SJCRH30 (cell line): ENCODE results near the gene TAF9. TPM values are rescaled to one million over a fixed set of nuclear protein-coding genes. Genes with fewer than 3 reads are reported as not detected.
A peak's percentile ranks its signal among the peaks of the same experiment; 100 is the strongest.
"Not testable (repeated sequence)": the region's sequence is repeated elsewhere in the genome, so short reads cannot be mapped to it uniquely, and the experiment has no call there.

Source experiments
- DNase-seq, 2 experiments: peaks; one replicate each; pipeline ENCODE4 v3.0.0-alpha.2; 2015 to 2020
- H3K27ac ChIP-seq: fragments of 250-450 bp; sonication (Bioruptor Pico); 2 replicates; pipeline ENCODE4 v1.5.1; 2020; ENCODE audit warnings: mild to moderate bottlenecking, moderate library complexity
- H3K27me3 ChIP-seq: fragments of 250-450 bp; sonication (Bioruptor Pico); 2 replicates; pipeline ENCODE4 v1.5.1; 2020; ENCODE audit warnings: mild to moderate bottlenecking, moderate library complexity
- H3K36me3 ChIP-seq: fragments of 250-450 bp; sonication (Bioruptor Pico); 2 replicates; pipeline ENCODE4 v1.5.1; 2020; ENCODE audit warnings: mild to moderate bottlenecking, moderate library complexity
- H3K4me1 ChIP-seq: fragments of 250-450 bp; sonication (Bioruptor Pico); 2 replicates; pipeline ENCODE4 v1.5.1; 2020; ENCODE audit warnings: mild to moderate bottlenecking, moderate library complexity
- H3K4me3 ChIP-seq: fragments of 250-450 bp; sonication (Bioruptor Pico); 2 replicates; pipeline ENCODE4 v1.5.1; 2020; ENCODE audit warnings: mild to moderate bottlenecking, moderate library complexity
- H3K9me3 ChIP-seq: fragments of 250-450 bp; sonication (Bioruptor Pico); replicated peaks from 2 replicates; pipeline ENCODE4 v1.5.1; 2020; ENCODE audit warnings: mild to moderate bottlenecking, moderate library complexity
- total RNA-seq: library from RNA; depleted of rRNA; stranded (reverse); fragments of >200 nt; shearing (Covaris generic); gene quantifications from 2 replicates; pipeline ENCODE4 v1.2.3, GENCODE V29; 2014

TAF9 gene
- total RNA-seq, 1 experiment from 2014 or later: 181 TPM

DNA sequence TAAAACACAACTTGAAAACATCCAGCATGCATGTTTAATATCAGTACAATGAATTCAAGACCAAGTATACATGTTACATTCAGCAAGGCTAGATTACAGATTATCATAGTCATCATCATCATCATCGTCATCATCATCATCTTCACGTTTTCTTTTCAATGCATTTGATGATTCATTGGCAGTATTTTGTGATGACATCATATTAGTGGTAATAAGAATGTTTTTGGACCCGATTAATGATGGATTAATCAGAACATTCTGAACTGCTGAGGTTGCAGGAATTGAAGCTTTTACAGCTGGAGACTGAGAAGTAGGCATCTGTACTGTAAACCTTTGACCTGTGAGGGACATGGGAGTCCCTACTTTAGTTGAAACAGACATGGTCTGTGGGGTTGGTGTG is 4.5 kb downstream of the TAF9 start:
- H3K9me3 ChIP-seq: no peaks in the 10 kb centered on the region
- no peak for DNase-seq
- no peaks in the 10 kb centered on the region; the same call in 1 of the 2 replicates for H3K4me1 ChIP-seq
- peaks cover 33% of the 10 kb centered on the region for H3K36me3 ChIP-seq
- H3K27ac ChIP-seq: no peak overlapping the region
- H3K4me3 ChIP-seq: no peak overlapping the region
- H3K27me3 ChIP-seq: no peaks in the 10 kb centered on the region

DNA sequence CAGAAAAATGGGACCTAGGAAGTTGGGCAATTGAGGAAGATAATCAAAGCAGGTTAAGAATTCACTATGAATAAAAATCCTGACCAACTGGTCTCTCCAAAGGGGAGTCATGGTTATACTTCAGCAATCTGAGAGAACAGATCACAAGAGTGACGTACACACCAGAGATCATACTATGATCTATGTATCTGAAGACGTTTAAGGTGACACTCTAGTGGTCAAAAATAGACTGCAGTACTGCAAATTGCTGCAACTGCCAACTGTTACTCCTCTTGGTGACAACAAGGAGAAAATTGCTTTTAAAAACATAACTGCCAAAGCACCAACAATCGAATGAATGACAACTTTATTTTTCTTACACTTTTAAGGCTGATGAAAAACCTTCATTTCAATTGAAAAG is 4.9 kb downstream of the TAF9 start:
- DNase-seq: peak in 1 of 2 experiments; percentile 20
- no peaks in the 10 kb centered on the region; the same call in 1 of the 2 replicates for H3K4me1 ChIP-seq
- H3K4me3 ChIP-seq: no peak overlapping the region
- no peaks in the 10 kb centered on the region for H3K9me3 ChIP-seq
- H3K36me3 ChIP-seq: peaks cover 35% of the 10 kb centered on the region
- no peaks in the 10 kb centered on the region for H3K27me3 ChIP-seq
- H3K27ac ChIP-seq: no peak overlapping the region

GRCh38 chr5:69360442-69360841 is 8.9 kb downstream of the TAF9 start:
- no peaks in the 10 kb centered on the region for H3K9me3 ChIP-seq
- H3K4me1 ChIP-seq: no peaks in the 10 kb centered on the region; the same call in 1 of the 2 replicates
- H3K27ac ChIP-seq: no peak overlapping the region
- H3K27me3 ChIP-seq: no peaks in the 10 kb centered on the region; the same call in 1 of the 2 replicates
- H3K36me3 ChIP-seq: peaks cover 31% of the 10 kb centered on the region
- no peak overlapping the region for H3K4me3 ChIP-seq
- DNase-seq: no peak

DNA sequence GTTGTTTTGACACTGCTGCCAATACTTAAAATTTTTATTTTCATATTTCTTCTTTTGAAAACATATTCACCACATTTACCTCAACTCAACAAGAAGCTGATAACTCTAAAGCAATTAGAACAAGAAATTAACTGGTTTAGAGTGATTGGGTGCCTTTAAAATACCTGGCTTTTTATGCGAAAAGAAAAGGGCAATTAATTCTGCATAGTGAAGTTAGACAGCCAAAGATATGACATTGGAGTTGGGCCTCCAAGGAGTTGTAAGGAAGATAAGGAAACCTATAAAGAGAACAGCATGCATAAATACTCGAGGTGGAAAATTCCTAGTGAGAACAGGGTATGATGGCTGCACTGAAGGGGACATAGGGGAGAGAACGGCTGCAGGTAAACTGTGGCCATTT is 9.6 kb downstream of the TAF9 start:
- no peak for DNase-seq
- Histone ChIP-seq H3K27ac (no peak overlapping the region), H3K9me3 (no peaks in the 10 kb centered on the region), H3K27me3 (no peaks in the 10 kb centered on the region; the same call in 1 of the 2 replicates), H3K36me3 (peaks cover 26% of the 10 kb centered on the region), H3K4me1 (no peaks in the 10 kb centered on the region; the same call in 1 of the 2 replicates), H3K4me3 (no peak overlapping the region)

GRCh38 chr5:69350664-69351063 is 18.7 kb downstream of the TAF9 start:
- Histone ChIP-seq H3K27me3 (no peaks in the 10 kb centered on the region), H3K27ac (no peak overlapping the region), H3K4me3 (no peak overlapping the region), H3K36me3 (peaks cover 30% of the 10 kb centered on the region), H3K9me3 (0 out of 2 replicates have a peak, but pooled peaks cover 6% of the 10 kb centered on the region), H3K4me1 (no peaks in the 10 kb centered on the region)
- DNase-seq: no peak

DNA sequence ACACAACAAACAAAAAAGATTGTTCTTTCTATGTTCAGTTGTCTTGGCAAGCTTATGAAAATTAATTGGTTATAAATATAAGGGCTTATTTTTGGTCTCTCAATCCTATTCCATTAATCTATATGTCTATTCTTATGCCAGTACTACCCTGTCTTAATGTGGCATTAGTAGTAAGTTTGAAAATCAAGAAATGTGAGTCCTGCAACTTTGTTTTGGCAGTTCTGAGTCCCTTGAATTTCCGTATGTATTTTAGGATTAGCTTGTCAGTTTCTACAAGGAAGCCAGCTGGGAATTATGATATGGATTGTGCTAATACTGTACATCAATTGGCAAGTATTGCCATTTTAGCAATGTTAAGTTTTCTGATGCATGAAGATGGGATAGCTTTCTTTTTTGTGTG is 26.2 kb downstream of the TAF9 start:
- no peak overlapping the region for H3K4me3 ChIP-seq
- no peaks in the 10 kb centered on the region for H3K27me3 ChIP-seq
- no peaks in the 10 kb centered on the region for H3K4me1 ChIP-seq
- DNase-seq: no peak
- no peaks in the 10 kb centered on the region for H3K36me3 ChIP-seq
- no peak overlapping the region for H3K27ac ChIP-seq
- H3K9me3 ChIP-seq: no peaks in the 10 kb centered on the region

DNA sequence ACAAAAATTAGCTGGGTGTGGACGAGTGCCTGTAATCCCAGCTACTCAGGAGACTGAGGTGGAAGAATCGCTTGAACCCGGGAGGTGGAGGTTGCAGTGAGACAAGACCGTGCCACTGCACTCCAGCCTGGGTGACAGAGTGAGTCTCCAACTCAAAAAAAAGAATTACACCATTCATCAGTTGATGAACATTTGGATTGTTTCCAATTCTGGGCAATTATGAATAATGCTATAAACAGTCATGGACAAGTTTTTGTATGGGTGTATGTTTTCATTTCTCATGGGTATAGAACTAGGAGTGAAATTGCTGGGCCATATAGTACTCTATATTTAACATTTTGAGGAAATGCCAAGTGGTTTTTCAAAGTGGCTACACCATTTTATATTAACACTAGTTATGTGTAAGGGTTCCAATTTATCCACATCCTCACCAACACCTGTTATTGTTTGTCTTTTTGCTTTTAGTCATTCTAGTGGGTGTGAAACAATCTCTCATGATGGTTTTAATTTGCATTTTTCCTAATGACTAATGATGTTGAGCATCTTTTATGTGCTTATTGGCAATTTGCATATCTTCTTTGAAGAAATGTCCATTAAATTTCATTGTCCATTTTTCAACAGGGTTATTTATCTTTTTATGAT is 27.7 kb downstream of the TAF9 start:
- H3K4me3 ChIP-seq: no peak overlapping the region
- H3K36me3 ChIP-seq: no peaks in the 10 kb centered on the region
- DNase-seq: no peak
- H3K4me1 ChIP-seq: no peaks in the 10 kb centered on the region
- H3K9me3 ChIP-seq: no peaks in the 10 kb centered on the region
- H3K27me3 ChIP-seq: no peaks in the 10 kb centered on the region
- H3K27ac ChIP-seq: no peak overlapping the region

DNA sequence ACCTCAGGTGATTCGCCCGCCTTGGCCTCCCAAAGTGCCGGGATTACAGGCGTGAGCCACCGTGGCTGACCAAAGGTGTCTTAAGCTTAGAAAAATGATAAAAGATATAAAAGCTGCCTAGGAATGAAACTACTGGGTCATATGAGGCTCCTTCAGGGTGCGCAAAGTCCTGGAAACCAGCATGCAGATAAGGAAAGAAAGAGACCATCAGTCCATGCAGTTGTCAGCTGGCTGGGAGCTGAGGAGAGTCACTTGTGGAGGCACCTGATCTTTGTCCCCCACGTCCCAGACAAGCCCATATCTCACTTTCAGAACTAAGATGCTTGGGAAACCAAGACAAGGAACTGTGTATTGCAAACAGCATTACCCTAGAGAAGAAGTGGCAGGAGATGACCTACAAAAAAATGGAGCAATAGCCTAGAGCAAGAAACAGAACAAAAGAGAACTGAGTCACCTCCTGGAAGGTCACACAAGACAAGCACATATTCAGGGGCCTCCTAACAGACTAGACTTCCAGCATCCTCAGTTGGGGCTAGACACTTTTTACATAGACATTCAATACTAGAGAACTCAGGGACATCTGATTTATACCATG is 33.9 kb downstream of the TAF9 start:
- peaks cover 5% of the 10 kb centered on the region; the same call in 1 of the 2 replicates for H3K4me1 ChIP-seq

GRCh38 chr5:69334793-69335268 is 34.5 kb downstream of the TAF9 start:
- DNase-seq: peak; percentile 85 to 88

More for the DNA sequence above, 33.9 kb downstream of the TAF9 start:
- no peak for DNase-seq
- H3K9me3 ChIP-seq: no peaks in the 10 kb centered on the region
- no peaks in the 10 kb centered on the region for H3K36me3 ChIP-seq
- no peaks in the 10 kb centered on the region for H3K27me3 ChIP-seq
- no peak overlapping the region for H3K4me3 ChIP-seq
- H3K27ac ChIP-seq: no peak overlapping the region

DNA sequence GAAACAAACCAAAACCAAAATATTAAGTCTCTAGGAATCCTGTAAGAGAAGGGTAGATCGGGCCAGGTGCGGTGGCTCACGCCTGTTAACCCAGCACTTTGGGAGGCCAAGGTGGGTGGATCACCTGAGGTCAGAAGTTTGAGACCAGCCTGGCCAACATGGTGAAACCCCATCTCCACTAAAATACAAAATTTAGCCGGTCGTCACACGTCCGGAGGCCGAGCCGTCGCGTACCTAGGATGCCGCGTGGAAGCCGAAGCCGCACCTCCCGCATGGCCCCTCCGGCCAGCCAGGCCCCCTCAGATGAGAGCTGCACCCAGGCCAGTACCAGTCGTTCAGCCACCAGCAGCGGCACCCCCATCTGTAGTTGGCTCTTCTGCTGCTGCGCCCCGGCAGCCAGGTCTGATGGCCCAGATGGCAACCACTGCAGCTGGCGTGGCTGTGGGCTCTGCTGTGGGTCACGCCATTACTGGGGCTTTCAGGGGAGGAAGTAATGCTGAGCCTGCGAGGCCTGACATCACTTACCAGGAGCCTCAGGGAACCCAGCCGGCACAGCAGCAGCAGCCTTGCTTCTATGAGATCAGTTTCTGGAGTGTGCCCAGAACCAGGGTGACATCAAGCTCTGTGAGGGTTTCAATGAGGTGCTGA is 35.5 kb downstream of the TAF9 start:
- H3K36me3 ChIP-seq, DNase-seq, H3K27me3 ChIP-seq, H3K4me1 ChIP-seq, H3K27ac ChIP-seq, H3K9me3 ChIP-seq, H3K4me3 ChIP-seq: not testable (repeated sequence)

More at GRCh38 chr5:69334793-69335268, 34.5 kb downstream of the TAF9 start:
- Histone ChIP-seq H3K27me3 (no peaks in the 10 kb centered on the region), H3K9me3 (no peaks in the 10 kb centered on the region), H3K27ac (no peak overlapping the region), H3K36me3 (no peaks in the 10 kb centered on the region), H3K4me3 (peak overlapping the region; percentile 41), H3K4me1 (peaks cover 5% of the 10 kb centered on the region; the same call in 1 of the 2 replicates)

GRCh38 chr5:69331528-69332445 is 37.5 kb downstream of the TAF9 start:
- no peak for DNase-seq
- H3K27me3 ChIP-seq: no peaks in the 10 kb centered on the region
- H3K27ac ChIP-seq: no peak overlapping the region
- peaks cover 5% of the 10 kb centered on the region; the same call in 1 of the 2 replicates for H3K4me1 ChIP-seq
- peak overlapping the region; percentile 61 for H3K4me3 ChIP-seq
- no peaks in the 10 kb centered on the region for H3K9me3 ChIP-seq
- H3K36me3 ChIP-seq: no peaks in the 10 kb centered on the region

- H3K27ac ChIP-seq: no peak overlapping the region
- H3K4me3 ChIP-seq: no peak overlapping the region
- no peaks in the 10 kb centered on the region for H3K9me3 ChIP-seq
- H3K4me1 ChIP-seq: peaks cover 5% of the 10 kb centered on the region; the same call in 1 of the 2 replicates
- no peak for DNase-seq
- H3K36me3 ChIP-seq: no peaks in the 10 kb centered on the region
- no peaks in the 10 kb centered on the region for H3K27me3 ChIP-seq
These were observed 39.3 kb downstream of the TAF9 start for GRCh38 chr5:69329905-69330489.

GRCh38 chr5:69326365-69326764 is 43.0 kb downstream of the TAF9 start:
- Histone ChIP-seq H3K4me3 (no peak overlapping the region), H3K9me3 (no peaks in the 10 kb centered on the region), H3K27me3 (no peaks in the 10 kb centered on the region), H3K36me3 (no peaks in the 10 kb centered on the region), H3K27ac (no peak overlapping the region), H3K4me1 (no peaks in the 10 kb centered on the region)
- no peak for DNase-seq

- Histone ChIP-seq H3K4me3 (no peak overlapping the region), H3K36me3 (no peaks in the 10 kb centered on the region)
These were observed 51.9 kb downstream of the TAF9 start for GRCh38 chr5:69317391-69317790.

More at GRCh38 chr5:69317391-69317790, 51.9 kb downstream of the TAF9 start:
- Histone ChIP-seq H3K9me3 (no peaks in the 10 kb centered on the region), H3K27ac (no peak overlapping the region), H3K4me1 (no peaks in the 10 kb centered on the region), H3K27me3 (no peaks in the 10 kb centered on the region)
- DNase-seq: no peak
